SK-N-SH (cell line): ENCODE data around the gene KY. TPM values are rescaled to one million over a fixed set of nuclear protein-coding genes. Genes with fewer than 3 reads are reported as not detected.

Source experiments
- CTCF ChIA-PET: fragments of 300-600, 350-600 bp; formaldehyde crosslinking; extraction: SDS; loops from one replicate; lab custom pipeline; 2021; lab: Yijun Ruan, JAX
- POLR2A ChIA-PET: fragments of 350-600 bp; sonication (Branson Sonifier 250); formaldehyde crosslinking; extraction: SDS; loops from one replicate; lab custom pipeline; 2020; ENCODE audit warnings: antibody characterized with exemption, inconsistent platforms; lab: Yijun Ruan, JAX
- DNase-seq: peaks from one replicate; pipeline ENCODE4 v3.0.0; 2012
- H2AFZ ChIP-seq: fragments of 200-600 bp; sonication (generic); 2 replicates; pipeline ENCODE4 v1.8.1; 2016; ENCODE audit warnings: antibody characterized with exemption, mild to moderate bottlenecking, low read depth
- H3F3A ChIP-seq: fragments of 200-600 bp; sonication (generic); replicated peaks from 2 replicates; pipeline ENCODE3; 2016; ENCODE audit warnings: antibody characterized with exemption, mild to moderate bottlenecking; ENCODE audit not compliant: insufficient read depth
- H3K27ac ChIP-seq, 2 experiments: fragments of 200-500 bp in 1 of 2; fragments of 200-600 bp in 1 of 2; sonication (Bioruptor generic) in 1 of 2; sonication (generic), shearing (Covaris generic) in 1 of 2; 2 replicates each; pipeline versions ENCODE4 v1.5.1 to v1.6.1; 2014 to 2016; ENCODE audit warnings: low read depth in 2 of 2, inconsistent platforms in 1 of 2, low read length in 1 of 2, mild to moderate bottlenecking in 1 of 2, mixed read lengths in 1 of 2
- H3K27me3 ChIP-seq: fragments of 200-600 bp; sonication (generic), shearing (Covaris generic); 2 replicates; pipeline ENCODE4 v1.6.1; 2016; ENCODE audit warnings: mixed run types; ENCODE audit not compliant: insufficient read depth
- H3K36me3 ChIP-seq, 2 experiments: fragments of 200-500 bp in 1 of 2; fragments of 200-600 bp in 1 of 2; sonication (Bioruptor generic) in 1 of 2; sonication (generic) in 1 of 2; replicated peaks in 1 of 2; 2 replicates each; pipeline versions ENCODE3 to v1.5.1; 2014 to 2016; ENCODE audit warnings: low read length in 1 of 2, mild to moderate bottlenecking in 1 of 2; ENCODE audit not compliant: insufficient read depth in 2 of 2, control insufficient read depth in 1 of 2
- H3K4me1 ChIP-seq, 2 experiments: fragments of 200-500 bp in 1 of 2; fragments of 200-600 bp in 1 of 2; sonication (Bioruptor generic) in 1 of 2; sonication (generic), shearing (Covaris generic) in 1 of 2; 2 replicates each; pipeline versions ENCODE4 v1.5.1 to v1.6.1; 2014 to 2016; ENCODE audit warnings: low read depth in 1 of 2, low read length in 1 of 2, mixed run types in 1 of 2; ENCODE audit not compliant: insufficient read depth in 2 of 2, control insufficient read depth in 1 of 2
- H3K4me2 ChIP-seq: fragments of 200-600 bp; sonication (generic), shearing (Covaris generic); 2 replicates; pipeline ENCODE4 v1.6.1; 2017; ENCODE audit warnings: mixed run types
- H3K4me3 ChIP-seq, 2 experiments: fragments of 200-500 bp in 1 of 2; fragments of 200-600 bp in 1 of 2; sonication (Bioruptor generic) in 1 of 2; sonication (generic), shearing (Covaris generic) in 1 of 2; 2 replicates each; pipeline versions ENCODE4 v1.5.1 to v1.8.1; 2014 to 2016; ENCODE audit warnings: low read depth in 2 of 2, inconsistent platforms in 1 of 2, low read length in 1 of 2, mild to moderate bottlenecking in 1 of 2, mixed read lengths in 1 of 2, moderate library complexity in 1 of 2
- H3K79me2 ChIP-seq: fragments of 200-600 bp; sonication (generic); 2 replicates; pipeline ENCODE4 v1.8.1; 2017; ENCODE audit warnings: mild to moderate bottlenecking; ENCODE audit not compliant: insufficient read depth
- H3K9ac ChIP-seq: fragments of 200-600 bp; sonication (generic); 2 replicates; pipeline ENCODE4 v1.6.1; 2017; ENCODE audit warnings: mixed run types
- H3K9me2 ChIP-seq: fragments of 200-600 bp; sonication (generic); 2 replicates; pipeline ENCODE4 v1.6.1; 2017; ENCODE audit warnings: mixed run types
- H3K9me3 ChIP-seq: fragments of 200-600 bp; sonication (generic); 2 replicates; pipeline ENCODE4 v1.6.1; 2017; ENCODE audit warnings: mixed run types, mild to moderate bottlenecking, moderate library complexity
- H4K20me1 ChIP-seq: fragments of 200-600 bp; sonication (generic); 2 replicates; pipeline ENCODE4 v1.6.1; 2017; ENCODE audit warnings: mild to moderate bottlenecking, mixed run types; ENCODE audit not compliant: insufficient read depth
- CHD2 ChIP-seq: fragments of 150-350 bp; IDR thresholded peaks from 2 replicates; pipeline ENCODE4 v1.6.1; 2018; ENCODE audit warnings: low read length; ENCODE audit not compliant: partially characterized antibody
- EP300 ChIP-seq, 2 experiments: IDR thresholded peaks; 2 replicates each; pipeline versions ENCODE4 v1.4.0 to v1.6.1; 2012; ENCODE audit warnings: borderline replicate concordance in 1 of 2, low read depth in 1 of 2, low read length in 1 of 2
- FOSL2 ChIP-seq: IDR thresholded peaks from 2 replicates; pipeline ENCODE4 v1.4.0; 2012; ENCODE audit warnings: low read depth, mild to moderate bottlenecking, moderate library complexity, borderline replicate concordance
- GATA2 ChIP-seq: sonication (generic); formaldehyde crosslinking; IDR thresholded peaks from 2 replicates; pipeline ENCODE4 v1.5.0; 2020; ENCODE audit warnings: mild to moderate bottlenecking, missing genetic modification reagents
- JUND ChIP-seq: IDR thresholded peaks from 2 replicates; pipeline ENCODE4 v1.4.0; 2012
- NFIC ChIP-seq: IDR thresholded peaks from 2 replicates; pipeline ENCODE4 v1.4.0; 2012; ENCODE audit warnings: borderline replicate concordance
- NRF1 ChIP-seq: IDR thresholded peaks from 2 replicates; pipeline ENCODE4 v1.6.1; 2012; ENCODE audit warnings: low read depth, mild to moderate bottlenecking, low read length
- POLR2AphosphoS5 ChIP-seq: IDR thresholded peaks from 2 replicates; pipeline ENCODE4 v1.6.1; 2012; ENCODE audit warnings: low read depth, low read length
- RAD21 ChIP-seq: IDR thresholded peaks from 2 replicates; pipeline ENCODE4 v1.6.1; 2012; ENCODE audit warnings: mild to moderate bottlenecking, low read length
- SIN3A ChIP-seq: IDR thresholded peaks from 2 replicates; pipeline ENCODE4 v1.6.1; 2012; ENCODE audit warnings: low read depth, mild to moderate bottlenecking, low read length, moderate library complexity, borderline replicate concordance
- SMC3 ChIP-seq: IDR thresholded peaks from 2 replicates; pipeline ENCODE4 v1.6.1; 2012; ENCODE audit warnings: low read depth, low read length, improper control_type of control experiment
- TAF1 ChIP-seq: IDR thresholded peaks from 2 replicates; pipeline ENCODE4 v1.6.1; 2012; ENCODE audit warnings: low read depth, mild to moderate bottlenecking, low read length, moderate library complexity, borderline replicate concordance
- YY1 ChIP-seq: IDR thresholded peaks from 2 replicates; pipeline ENCODE4 v1.4.0; 2012; ENCODE audit warnings: low read depth, mild to moderate bottlenecking
- WGBS: methylation state at CpG from one replicate; pipeline ENCODE4 v1.1.6; 2017; ENCODE audit warnings: low lambda C conversion rate; 5-methylcytosine and 5-hydroxymethylcytosine counted together
- polyA plus RNA-seq, 3 experiments: library from polyadenylated mRNA; depleted of rRNA; stranded (reverse); fragments of >200 nt; gene quantifications; 2 replicates each; pipeline ENCODE4 v1.2.3, GENCODE V29; 2012
- TF ChIP-seq, protein P1 (sequence below): fragments of 200-600 bp; sonication (generic); IDR thresholded peaks from 2 replicates; pipeline ENCODE4 v1.6.1; 2017; ENCODE audit warnings: antibody characterized with exemption, mild to moderate bottlenecking, moderate library complexity
- TF ChIP-seq, protein P2 (sequence below): IDR thresholded peaks from 2 replicates; pipeline ENCODE4; 2012
- TF ChIP-seq, protein P3 (sequence below): IDR thresholded peaks from 2 replicates; pipeline ENCODE4 v1.4.0; 2012; ENCODE audit warnings: low read depth

KY gene, protein sequence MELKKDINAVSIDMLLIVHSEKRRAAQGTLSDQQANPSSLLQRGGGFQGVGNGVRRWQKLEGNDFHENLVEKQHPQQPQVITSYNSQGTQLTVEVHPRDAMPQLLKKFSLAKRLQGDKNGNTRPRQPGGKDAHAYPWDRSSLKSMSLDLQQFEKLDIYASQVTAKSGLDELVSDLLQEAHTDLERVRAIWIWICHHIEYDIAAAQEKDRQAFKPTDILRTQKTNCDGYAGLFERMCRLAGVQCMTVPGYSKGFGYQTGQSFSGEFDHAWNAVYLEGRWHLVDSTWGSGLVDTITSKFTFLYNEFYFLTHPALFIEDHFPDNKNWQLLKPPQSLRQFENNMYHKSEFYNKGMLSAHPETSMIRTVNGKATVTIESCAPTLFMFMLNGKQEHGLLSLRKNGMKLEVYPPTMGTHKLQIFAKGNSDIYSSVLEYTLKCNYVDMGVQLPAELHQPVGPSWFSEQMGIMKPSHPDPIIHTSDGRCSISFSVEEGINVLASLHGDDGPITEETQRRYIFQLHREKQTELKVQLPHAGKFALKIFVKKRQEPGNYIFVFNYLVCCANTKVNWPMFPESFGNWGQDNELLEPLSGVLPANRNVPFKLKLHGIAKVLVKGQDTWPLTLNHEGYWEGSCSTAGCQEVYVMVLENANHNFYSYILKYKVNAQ
- 1.9 and 2.4 TPM in 2 replicates for polyA plus RNA-seq (2012; rRNA removed)
- 1.2 and 1.4 TPM in 2 replicates for polyA plus RNA-seq (2012; cell fraction: cytosol; rRNA removed)
- polyA plus RNA-seq (2012; cell fraction: nucleus; rRNA removed): 3.1 and 3.3 TPM in 2 replicates

DNA sequence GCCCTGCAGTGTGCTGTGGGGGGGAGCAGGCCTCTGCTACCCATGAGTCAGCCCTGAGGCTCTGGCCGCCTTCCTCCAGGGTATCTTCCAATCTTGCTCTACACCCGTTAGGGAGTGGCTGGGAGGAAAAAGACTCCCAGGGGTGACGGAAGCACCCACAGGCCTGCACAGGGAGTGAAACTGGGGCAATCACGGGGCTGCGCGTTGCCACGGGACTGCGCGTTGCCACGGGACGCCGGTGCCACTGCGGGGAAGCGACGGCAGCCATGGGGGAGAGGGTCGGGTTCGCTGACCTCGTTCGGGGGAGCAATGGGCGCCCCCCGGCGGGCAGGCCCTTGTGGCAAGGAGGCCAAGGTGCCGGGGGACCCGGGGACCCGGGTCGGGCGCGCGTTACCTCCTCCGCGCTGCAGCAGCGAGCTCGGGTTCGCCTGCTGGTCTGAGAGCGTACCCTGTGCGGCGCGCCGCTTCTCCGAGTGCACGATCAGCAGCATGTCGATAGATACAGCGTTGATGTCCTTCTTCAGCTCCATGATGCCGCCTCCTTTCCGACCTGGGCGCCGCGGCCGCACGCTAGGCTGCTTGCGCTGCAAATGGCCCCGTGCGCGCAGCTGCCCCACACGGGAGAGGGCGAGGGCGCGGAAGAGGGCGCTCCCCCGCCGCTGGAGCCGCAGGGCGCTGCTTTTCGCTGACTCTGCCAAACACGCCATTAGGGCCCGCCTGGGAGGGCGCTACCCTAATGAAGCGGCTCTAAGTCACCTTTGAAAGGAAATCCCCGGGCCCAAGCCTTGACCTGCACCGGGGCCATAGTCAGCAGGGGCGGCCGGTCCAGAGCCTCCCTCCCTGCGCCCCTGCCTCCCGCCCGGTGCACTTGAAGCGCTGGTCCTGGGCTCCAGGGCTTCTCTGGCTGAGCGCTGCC, at the start of gene KY:
KY (minus strand) TSS at position 592 of the 916 bp plus-strand sequence; CDS start at position 530, 62 bp downstream.
- Histone ChIP-seq H3K9me3 (no peaks in the 10 kb centered on the region), H4K20me1 (no peaks in the 10 kb centered on the region), H3K9me2 (no peaks in the 10 kb centered on the region), H3K27me3 (no peaks in the 10 kb centered on the region), H3K79me2 (peaks cover 6% of the 10 kb centered on the region; the same call in 1 of the 2 replicates), H3K27ac (peak within 1 kb of the TSS in 1 of 2 experiments; percentile 40; a peak in 2 of 4 replicates), H2AFZ (peak within 1 kb of the TSS; percentile 89), H3K4me3 (peak within 1 kb of the TSS; percentile 55 to 58), H3K4me2 (peak within 1 kb of the TSS; percentile 77), H3K9ac (peak within 1 kb of the TSS; percentile 48; the same call in 1 of the 2 replicates), H3F3A (peaks cover 3% of the 10 kb centered on the region), H3K36me3 (peaks cover 0 to 7% of the 10 kb centered on the region in 2 experiments), H3K4me1 (peaks cover 5 to 12% of the 10 kb centered on the region in 2 experiments; a peak in 1 of 4 replicates)
- WGBS: 32% methylated on average over 11 of the region's 77 CpGs
- DNase-seq: peak; percentile 83
- CTCF ChIA-PET: interaction anchor here (0.7 to 2.8 kb wide), 7 partner anchors 8 to 853 kb away, joined by 3 to 12 read pairs (median 3); partner anchors contain the start of gene EPHB1
- POLR2A ChIA-PET: no interaction called here
- no peak; the same call in 1 of the 2 replicates for TF ChIP-seq JUND
- TF ChIP-seq NFIC: no peak
- TF ChIP-seq EP300 (IDR thresholded peaks at IDR 0.05; ENCODE audit: borderline replicate concordance in 1 of 2, low read depth in 1 of 2, low read length in 1 of 2): no peak
- TF ChIP-seq FOSL2: no peak
- TF ChIP-seq YY1: peak; percentile 66
- TF ChIP-seq RAD21: peak; percentile 44
- peak; percentile 19; the same call in 1 of the 2 replicates for TF ChIP-seq SMC3
- TF ChIP-seq, protein P1, sequence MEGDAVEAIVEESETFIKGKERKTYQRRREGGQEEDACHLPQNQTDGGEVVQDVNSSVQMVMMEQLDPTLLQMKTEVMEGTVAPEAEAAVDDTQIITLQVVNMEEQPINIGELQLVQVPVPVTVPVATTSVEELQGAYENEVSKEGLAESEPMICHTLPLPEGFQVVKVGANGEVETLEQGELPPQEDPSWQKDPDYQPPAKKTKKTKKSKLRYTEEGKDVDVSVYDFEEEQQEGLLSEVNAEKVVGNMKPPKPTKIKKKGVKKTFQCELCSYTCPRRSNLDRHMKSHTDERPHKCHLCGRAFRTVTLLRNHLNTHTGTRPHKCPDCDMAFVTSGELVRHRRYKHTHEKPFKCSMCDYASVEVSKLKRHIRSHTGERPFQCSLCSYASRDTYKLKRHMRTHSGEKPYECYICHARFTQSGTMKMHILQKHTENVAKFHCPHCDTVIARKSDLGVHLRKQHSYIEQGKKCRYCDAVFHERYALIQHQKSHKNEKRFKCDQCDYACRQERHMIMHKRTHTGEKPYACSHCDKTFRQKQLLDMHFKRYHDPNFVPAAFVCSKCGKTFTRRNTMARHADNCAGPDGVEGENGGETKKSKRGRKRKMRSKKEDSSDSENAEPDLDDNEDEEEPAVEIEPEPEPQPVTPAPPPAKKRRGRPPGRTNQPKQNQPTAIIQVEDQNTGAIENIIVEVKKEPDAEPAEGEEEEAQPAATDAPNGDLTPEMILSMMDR: peak; percentile 47
- TF ChIP-seq SIN3A: no peak
- TF ChIP-seq, protein P2, sequence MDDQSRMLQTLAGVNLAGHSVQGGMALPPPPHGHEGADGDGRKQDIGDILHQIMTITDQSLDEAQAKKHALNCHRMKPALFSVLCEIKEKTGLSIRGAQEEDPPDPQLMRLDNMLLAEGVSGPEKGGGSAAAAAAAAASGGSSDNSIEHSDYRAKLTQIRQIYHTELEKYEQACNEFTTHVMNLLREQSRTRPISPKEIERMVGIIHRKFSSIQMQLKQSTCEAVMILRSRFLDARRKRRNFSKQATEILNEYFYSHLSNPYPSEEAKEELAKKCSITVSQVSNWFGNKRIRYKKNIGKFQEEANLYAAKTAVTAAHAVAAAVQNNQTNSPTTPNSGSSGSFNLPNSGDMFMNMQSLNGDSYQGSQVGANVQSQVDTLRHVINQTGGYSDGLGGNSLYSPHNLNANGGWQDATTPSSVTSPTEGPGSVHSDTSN: no peak
- TF ChIP-seq CHD2: no peak
- no peak for TF ChIP-seq TAF1
- no peak for TF ChIP-seq NRF1
- no peak for TF ChIP-seq POLR2AphosphoS5
- TF ChIP-seq, protein P3, sequence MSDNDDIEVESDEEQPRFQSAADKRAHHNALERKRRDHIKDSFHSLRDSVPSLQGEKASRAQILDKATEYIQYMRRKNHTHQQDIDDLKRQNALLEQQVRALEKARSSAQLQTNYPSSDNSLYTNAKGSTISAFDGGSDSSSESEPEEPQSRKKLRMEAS: peak; percentile 46; the same call in 1 of the 2 replicates
- no peak for TF ChIP-seq GATA2 (CRISPR knock-in tag)
